Measurements from ENCODE around the gene KRT85. TPM values are rescaled to one million over a fixed set of nuclear protein-coding genes. Genes with fewer than 3 reads are reported as not detected.
A peak's percentile ranks its signal among the peaks of the same experiment; 100 is the strongest.

The KRT85 gene
- total RNA-seq, 5 donors from 2014 or later (not counting 1 experiment from before 2014, with no cell fraction given): not detected

DNA sequence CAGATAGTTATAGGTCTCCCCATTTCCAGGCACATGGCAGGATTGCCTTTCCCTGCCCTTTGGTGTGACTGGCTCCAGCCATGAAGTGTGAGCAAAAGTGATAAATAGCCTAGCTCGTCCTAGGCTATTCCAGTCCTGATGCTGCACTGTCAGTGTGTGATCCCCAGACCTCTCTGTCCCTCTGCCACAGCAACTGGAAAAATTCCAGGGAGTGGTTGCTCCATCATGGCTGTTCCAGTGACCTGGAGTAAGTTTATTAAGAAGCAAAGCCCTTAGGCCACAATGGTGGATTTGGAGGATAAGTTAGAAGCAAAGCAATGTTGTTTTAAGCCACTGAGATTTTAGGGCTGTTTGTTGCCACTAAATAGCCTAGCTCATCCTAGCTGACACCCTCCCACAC, 36.2 kb downstream of the KRT85 start:
- H3K27me3 Mint-ChIP-seq: peaks cover 9 to 10% of the 10 kb centered on the region in 2 donors

GRCh38 chr12:52327830-52328500, 39.3 kb downstream of the KRT85 start:
- H3K27me3 ChIP-seq (replicated peaks in 1 of 2; ENCODE audit: control insufficient read depth in 2 of 2, extremely low read depth in 1 of 2, insufficient read depth in 2 of 2, low read length in 1 of 2): peaks cover 0 to 19% of the 10 kb centered on the region in 2 experiments
- ChIA-PET CTCF (interaction anchor here (0.6 to 2.5 kb wide), 18 partner anchors 9 to 543 kb away, joined by 3 to 12 read pairs (median 3); no protein-coding TSS in a partner anchor), POLR2A (no interaction called here)
- peaks cover 7 to 9% of the 10 kb centered on the region in 2 donors for H3K27me3 Mint-ChIP-seq
- H3K36me3 ChIP-seq (ENCODE audit: control insufficient read depth in 2 of 2, extremely low read depth in 1 of 2, insufficient read depth in 1 of 2, low read length in 1 of 2): no peaks in the 10 kb centered on the region
- H3K4me3 ChIP-seq (ENCODE audit: control insufficient read depth in 1 of 2, extremely low read depth in 1 of 2, low read length in 1 of 2): no peak overlapping the region
- H3K9me3 ChIP-seq: no peaks in the 10 kb centered on the region
- no peaks in the 10 kb centered on the region for H3K36me3 Mint-ChIP-seq
- H3K4me1 ChIP-seq (ENCODE audit: control insufficient read depth in 1 of 2, extremely low read depth in 1 of 2, insufficient read depth in 2 of 2, low read length in 2 of 2): peaks cover 0 to 9% of the 10 kb centered on the region in 2 experiments
- H3K27ac Mint-ChIP-seq: no peak overlapping the region
- WGBS (ENCODE audit: insufficient coverage): 69% methylated on average over 6 of the region's 10 CpGs
- H3K27ac ChIP-seq (ENCODE audit: low read length): no peak overlapping the region
- peaks cover 4 to 9% (median 8%) of the 10 kb centered on the region in 3 donors for H3K4me1 Mint-ChIP-seq
- ATAC-seq (replicated peaks in 1 of 4) (peak in 1 of 4 experiments; percentile 3), DNase-seq (no peak)
- H3K9me3 Mint-ChIP-seq: no peaks in the 10 kb centered on the region
- H3K4me3 Mint-ChIP-seq: no peak overlapping the region

More for the DNA sequence above, 36.2 kb downstream of the KRT85 start:
- H3K4me3 Mint-ChIP-seq: no peak overlapping the region
- H3K27ac Mint-ChIP-seq: no peak overlapping the region
- no peaks in the 10 kb centered on the region for H3K9me3 Mint-ChIP-seq
- peaks cover 4 to 9% (median 8%) of the 10 kb centered on the region in 3 donors for H3K4me1 Mint-ChIP-seq
- ATAC-seq (replicated peaks in 1 of 4) (no peak), DNase-seq (no peak)
- no CpG with 5 or more reads among the region's 1 CpG for WGBS (ENCODE audit: insufficient coverage)
- H3K36me3 ChIP-seq (ENCODE audit: control insufficient read depth in 2 of 2, extremely low read depth in 1 of 2, insufficient read depth in 1 of 2, low read length in 1 of 2): no peaks in the 10 kb centered on the region
- no peaks in the 10 kb centered on the region for H3K9me3 ChIP-seq
- no peak overlapping the region for H3K27ac ChIP-seq (ENCODE audit: low read length)
- H3K27me3 ChIP-seq (replicated peaks in 1 of 2; ENCODE audit: control insufficient read depth in 2 of 2, extremely low read depth in 1 of 2, insufficient read depth in 2 of 2, low read length in 1 of 2): peaks cover 0 to 11% of the 10 kb centered on the region in 2 experiments
- CTCF ChIA-PET: interaction anchor here (0.6 to 1.4 kb wide), 2 partner anchors 20 to 533 kb away, joined by 3 to 9 read pairs; no protein-coding TSS in a partner anchor
- H3K4me3 ChIP-seq (ENCODE audit: control insufficient read depth in 1 of 2, extremely low read depth in 1 of 2, low read length in 1 of 2): no peak overlapping the region
- H3K4me1 ChIP-seq (ENCODE audit: control insufficient read depth in 1 of 2, extremely low read depth in 1 of 2, insufficient read depth in 2 of 2, low read length in 2 of 2): peaks cover 0 to 9% of the 10 kb centered on the region in 2 experiments
- H3K36me3 Mint-ChIP-seq: no peaks in the 10 kb centered on the region
- POLR2A ChIA-PET: no interaction called here

- ChIA-PET CTCF (interaction anchor here (0.6 to 2.5 kb wide), 22 partner anchors 10 to 543 kb away, joined by 3 to 12 read pairs (median 3); no protein-coding TSS in a partner anchor), POLR2A (no interaction called here)
- 25% methylated on average over 8 of the region's 11 CpGs for WGBS (ENCODE audit: insufficient coverage)
- Mint-ChIP-seq H3K27ac (no peak overlapping the region), H3K9me3 (no peaks in the 10 kb centered on the region), H3K36me3 (no peaks in the 10 kb centered on the region), H3K27me3 (peaks cover 13 to 14% of the 10 kb centered on the region in 2 donors), H3K4me3 (no peak overlapping the region), H3K4me1 (peaks cover 4 to 9% (median 8%) of the 10 kb centered on the region in 3 donors)
- Histone ChIP-seq H3K36me3 (ENCODE audit: control insufficient read depth in 2 of 2, extremely low read depth in 1 of 2, insufficient read depth in 1 of 2, low read length in 1 of 2) (no peaks in the 10 kb centered on the region), H3K4me3 (ENCODE audit: control insufficient read depth in 1 of 2, extremely low read depth in 1 of 2, low read length in 1 of 2) (no peak overlapping the region), H3K9me3 (no peaks in the 10 kb centered on the region), H3K27me3 (replicated peaks in 1 of 2; ENCODE audit: control insufficient read depth in 2 of 2, extremely low read depth in 1 of 2, insufficient read depth in 2 of 2, low read length in 1 of 2) (peaks cover 0 to 24% of the 10 kb centered on the region in 2 experiments), H3K27ac (ENCODE audit: low read length) (no peak overlapping the region), H3K4me1 (ENCODE audit: control insufficient read depth in 1 of 2, extremely low read depth in 1 of 2, insufficient read depth in 2 of 2, low read length in 2 of 2) (peaks cover 0 to 9% of the 10 kb centered on the region in 2 experiments)
- DNase-seq (peak; percentile 48 to 89 (median 72)), ATAC-seq (replicated peaks in 1 of 4) (peak; percentile 98 to 99 (median 98))
Observed at GRCh38 chr12:52327052-52327829, 40.0 kb downstream of the KRT85 start.

DNA sequence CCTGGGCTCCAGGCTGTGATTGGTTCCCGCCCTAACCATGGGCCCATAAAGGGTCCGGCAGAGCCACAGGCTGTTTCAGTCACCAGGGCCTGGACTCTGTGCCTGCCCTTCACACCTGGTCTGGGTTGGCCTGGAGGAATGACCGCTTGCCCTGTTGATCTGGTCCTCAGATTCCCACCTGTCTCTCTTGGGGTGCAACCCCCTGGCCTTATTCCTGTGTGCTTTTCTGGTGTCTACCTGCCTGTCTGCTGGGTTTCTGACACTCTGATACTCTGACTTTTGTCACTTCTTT, 43.2 kb downstream of the KRT85 start:
- H3K27ac Mint-ChIP-seq: no peak overlapping the region
- no peaks in the 10 kb centered on the region for H3K36me3 Mint-ChIP-seq
- Histone ChIP-seq H3K9me3 (no peaks in the 10 kb centered on the region), H3K27me3 (replicated peaks in 1 of 2; ENCODE audit: control insufficient read depth in 2 of 2, extremely low read depth in 1 of 2, insufficient read depth in 2 of 2, low read length in 1 of 2) (peaks cover 0 to 50% of the 10 kb centered on the region in 2 experiments), H3K4me1 (ENCODE audit: control insufficient read depth in 1 of 2, extremely low read depth in 1 of 2, insufficient read depth in 2 of 2, low read length in 2 of 2) (peaks cover 0 to 9% of the 10 kb centered on the region in 2 experiments), H3K4me3 (ENCODE audit: control insufficient read depth in 1 of 2, extremely low read depth in 1 of 2, low read length in 1 of 2) (no peak overlapping the region), H3K36me3 (ENCODE audit: control insufficient read depth in 2 of 2, extremely low read depth in 1 of 2, insufficient read depth in 1 of 2, low read length in 1 of 2) (no peaks in the 10 kb centered on the region), H3K27ac (ENCODE audit: low read length) (no peak overlapping the region)
- WGBS (ENCODE audit: insufficient coverage): 68% methylated on average over 2 of the region's 3 CpGs
- ChIA-PET POLR2A (no interaction called here), CTCF (no interaction called here)
- DNase-seq (no peak), ATAC-seq (replicated peaks in 1 of 4) (no peak)
- H3K27me3 Mint-ChIP-seq: peaks cover 33 to 36% of the 10 kb centered on the region in 2 donors
- H3K9me3 Mint-ChIP-seq: no peaks in the 10 kb centered on the region
- peaks cover 4 to 9% (median 8%) of the 10 kb centered on the region in 3 donors for H3K4me1 Mint-ChIP-seq
- no peak overlapping the region for H3K4me3 Mint-ChIP-seq

DNA sequence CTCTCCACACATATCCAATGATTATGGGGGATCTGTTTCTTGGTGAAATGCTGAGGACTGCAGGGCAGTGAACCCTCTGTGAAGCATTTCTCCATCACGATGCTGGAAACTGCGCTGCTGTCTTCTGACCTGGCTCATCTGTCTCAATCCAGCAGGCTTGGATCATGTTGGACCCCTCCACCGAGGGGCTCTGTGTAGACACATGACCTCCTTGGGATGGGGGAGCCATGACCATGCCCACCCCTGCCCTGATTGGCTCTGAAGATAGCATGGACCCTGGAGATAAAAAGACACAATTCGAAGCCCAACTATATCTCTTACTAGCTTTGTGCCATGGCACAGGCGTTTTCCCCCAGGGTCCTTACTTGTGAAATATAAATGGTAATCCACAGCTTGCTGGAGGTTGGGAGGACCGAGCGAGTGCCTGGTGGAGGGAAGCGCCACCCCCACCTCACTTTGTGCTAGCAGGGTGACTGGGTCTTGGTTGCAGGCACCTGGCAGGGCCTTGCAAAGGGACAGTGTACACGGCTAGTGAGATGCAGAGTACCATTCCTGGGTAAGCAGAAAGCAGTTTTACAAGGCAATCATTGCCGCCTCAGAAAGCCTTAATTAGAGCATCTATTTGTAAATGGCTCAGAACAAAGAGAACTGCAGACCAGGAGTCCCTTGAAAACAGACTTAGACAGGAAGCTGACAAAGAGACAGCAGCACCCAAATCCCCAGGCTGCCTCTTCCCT, 43.7 kb downstream of the KRT85 start:
- Mint-ChIP-seq H3K27me3 (peaks cover 34 to 41% of the 10 kb centered on the region in 2 donors), H3K4me3 (no peak overlapping the region), H3K9me3 (no peaks in the 10 kb centered on the region), H3K36me3 (no peaks in the 10 kb centered on the region), H3K27ac (no peak overlapping the region), H3K4me1 (peaks cover 4 to 9% (median 8%) of the 10 kb centered on the region in 3 donors)
- Histone ChIP-seq H3K27ac (ENCODE audit: low read length) (no peak overlapping the region), H3K36me3 (ENCODE audit: control insufficient read depth in 2 of 2, extremely low read depth in 1 of 2, insufficient read depth in 1 of 2, low read length in 1 of 2) (no peaks in the 10 kb centered on the region), H3K9me3 (no peaks in the 10 kb centered on the region), H3K4me3 (ENCODE audit: control insufficient read depth in 1 of 2, extremely low read depth in 1 of 2, low read length in 1 of 2) (no peak overlapping the region), H3K27me3 (replicated peaks in 1 of 2; ENCODE audit: control insufficient read depth in 2 of 2, extremely low read depth in 1 of 2, insufficient read depth in 2 of 2, low read length in 1 of 2) (peaks cover 0 to 55% of the 10 kb centered on the region in 2 experiments), H3K4me1 (ENCODE audit: control insufficient read depth in 1 of 2, extremely low read depth in 1 of 2, insufficient read depth in 2 of 2, low read length in 2 of 2) (peaks cover 0 to 9% of the 10 kb centered on the region in 2 experiments)
- no peak for ATAC-seq (replicated peaks in 1 of 4)
- ChIA-PET CTCF (no interaction called here), POLR2A (no interaction called here)
- WGBS (ENCODE audit: insufficient coverage): 78% methylated on average over 5 of the region's 10 CpGs
- DNase-seq: no peak

- ChIA-PET POLR2A (no interaction called here), CTCF (no interaction called here)
- Mint-ChIP-seq H3K27ac (no peak overlapping the region), H3K4me1 (peaks cover 4 to 9% (median 8%) of the 10 kb centered on the region in 3 donors), H3K4me3 (no peak overlapping the region), H3K36me3 (no peaks in the 10 kb centered on the region), H3K27me3 (peaks cover 34 to 45% of the 10 kb centered on the region in 2 donors), H3K9me3 (no peaks in the 10 kb centered on the region)
- H3K27ac ChIP-seq (ENCODE audit: low read length): no peak overlapping the region
- H3K36me3 ChIP-seq (ENCODE audit: control insufficient read depth in 2 of 2, extremely low read depth in 1 of 2, insufficient read depth in 1 of 2, low read length in 1 of 2): no peaks in the 10 kb centered on the region
- peaks cover 0 to 9% of the 10 kb centered on the region in 2 experiments for H3K4me1 ChIP-seq (ENCODE audit: control insufficient read depth in 1 of 2, extremely low read depth in 1 of 2, insufficient read depth in 2 of 2, low read length in 2 of 2)
- DNase-seq: no peak
- H3K4me3 ChIP-seq (ENCODE audit: control insufficient read depth in 1 of 2, extremely low read depth in 1 of 2, low read length in 1 of 2): no peak overlapping the region
- peaks cover 0 to 61% of the 10 kb centered on the region in 2 experiments for H3K27me3 ChIP-seq (replicated peaks in 1 of 2; ENCODE audit: control insufficient read depth in 2 of 2, extremely low read depth in 1 of 2, insufficient read depth in 2 of 2, low read length in 1 of 2)
- no peak for ATAC-seq (replicated peaks in 1 of 4)
- WGBS (ENCODE audit: insufficient coverage): 40% methylated on average over 1 of the region's 1 CpG
- H3K9me3 ChIP-seq: no peaks in the 10 kb centered on the region
Observed at GRCh38 chr12:52323001-52323400, 44.3 kb downstream of the KRT85 start.
